Omental fat pad (tissue), 4 donors: ENCODE results near the gene ZNF155. TPM values are rescaled to one million over a fixed set of nuclear protein-coding genes. Genes with fewer than 3 reads are reported as not detected.

Source experiments
- ATAC-seq: fragments of 150-250 bp; one replicate; pipeline ENCODE4 v1.9.1; 2016; ENCODE audit warnings: mild to moderate bottlenecking, moderate library complexity; ENCODE audit not compliant: low FRiP score
- DNase-seq: peaks from one replicate; pipeline ENCODE4 v3.0.0-alpha.2; 2019; ENCODE audit warnings: low spot score
- small RNA-seq: library from RNA; depleted of rRNA; stranded (forward); fragments of <200 nt; gene quantifications from one replicate; pipeline ENCODE3, GENCODE V24; 2016
- total RNA-seq, 4 donors: library from RNA; depleted of rRNA; stranded (reverse); fragments of >200 nt; gene quantifications; one replicate each; pipeline ENCODE4 v1.1.0, GENCODE V29; 2016
- TF ChIP-seq, protein P1 (sequence below), 3 donors: fragments of 450-650 bp; IDR thresholded peaks; one replicate each; pipeline ENCODE4 v1.5.1; 2016 to 2017; ENCODE audit warnings: antibody characterized with exemption in 3 of 3, mild to moderate bottlenecking in 3 of 3, moderate library complexity in 2 of 3

Gene ZNF155
- total RNA-seq, 4 donors from 2014 or later = 5.0 to 8.2 (median 6.9) TPM

DNA sequence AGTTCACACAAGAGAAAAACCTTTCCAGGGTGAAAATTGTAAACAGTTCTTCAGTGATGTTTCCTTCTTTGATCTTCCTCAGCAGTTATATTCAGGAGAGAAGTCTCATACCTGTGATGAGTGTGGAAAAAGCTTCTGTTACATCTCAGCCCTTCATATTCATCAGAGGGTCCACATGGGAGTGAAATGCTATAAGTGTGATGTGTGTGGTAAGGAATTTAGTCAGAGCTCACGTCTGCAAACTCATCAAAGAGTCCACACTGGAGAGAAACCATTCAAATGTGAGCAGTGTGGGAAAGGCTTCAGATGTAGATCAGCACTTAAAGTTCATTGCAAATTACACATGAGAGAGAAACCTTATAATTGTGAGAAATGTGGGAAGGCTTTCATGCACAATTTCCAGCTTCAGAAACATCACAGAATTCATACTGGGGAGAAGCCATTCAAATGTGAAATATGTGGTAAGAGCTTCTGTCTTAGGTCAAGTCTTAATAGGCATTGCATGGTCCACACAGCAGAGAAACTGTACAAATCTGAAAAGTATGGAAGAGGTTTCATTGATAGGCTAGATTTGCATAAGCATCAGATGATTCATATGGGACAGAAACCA lies 48.1 kb downstream of the ZNF155 start:
- TF ChIP-seq, protein P1, sequence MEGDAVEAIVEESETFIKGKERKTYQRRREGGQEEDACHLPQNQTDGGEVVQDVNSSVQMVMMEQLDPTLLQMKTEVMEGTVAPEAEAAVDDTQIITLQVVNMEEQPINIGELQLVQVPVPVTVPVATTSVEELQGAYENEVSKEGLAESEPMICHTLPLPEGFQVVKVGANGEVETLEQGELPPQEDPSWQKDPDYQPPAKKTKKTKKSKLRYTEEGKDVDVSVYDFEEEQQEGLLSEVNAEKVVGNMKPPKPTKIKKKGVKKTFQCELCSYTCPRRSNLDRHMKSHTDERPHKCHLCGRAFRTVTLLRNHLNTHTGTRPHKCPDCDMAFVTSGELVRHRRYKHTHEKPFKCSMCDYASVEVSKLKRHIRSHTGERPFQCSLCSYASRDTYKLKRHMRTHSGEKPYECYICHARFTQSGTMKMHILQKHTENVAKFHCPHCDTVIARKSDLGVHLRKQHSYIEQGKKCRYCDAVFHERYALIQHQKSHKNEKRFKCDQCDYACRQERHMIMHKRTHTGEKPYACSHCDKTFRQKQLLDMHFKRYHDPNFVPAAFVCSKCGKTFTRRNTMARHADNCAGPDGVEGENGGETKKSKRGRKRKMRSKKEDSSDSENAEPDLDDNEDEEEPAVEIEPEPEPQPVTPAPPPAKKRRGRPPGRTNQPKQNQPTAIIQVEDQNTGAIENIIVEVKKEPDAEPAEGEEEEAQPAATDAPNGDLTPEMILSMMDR (IDR thresholded peaks at IDR 0.05) = no peak
- no peak for ATAC-seq

DNA sequence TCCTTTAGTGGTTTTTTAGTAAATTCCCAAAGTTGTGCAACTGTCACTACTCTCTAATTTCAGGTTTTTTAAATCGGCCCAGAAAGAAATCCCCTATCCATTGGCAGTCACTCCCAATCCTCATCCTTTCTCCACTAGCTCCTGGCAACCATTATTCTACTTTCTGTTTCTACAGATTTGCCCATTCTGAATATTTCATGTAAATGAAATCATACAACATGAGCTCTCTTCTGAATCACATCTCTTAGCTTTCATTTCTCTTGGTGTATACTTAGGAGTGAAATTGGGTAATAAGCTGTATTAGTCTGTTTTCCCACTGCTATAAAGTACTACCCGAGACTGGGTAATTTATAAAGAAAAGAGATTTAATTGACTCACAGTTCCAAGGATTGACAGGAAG lies 58.2 kb downstream of the ZNF155 start:
- TF ChIP-seq, protein P1 (IDR thresholded peaks at IDR 0.05) = no peak
- DNase-seq (no peak), ATAC-seq (no peak)

More for the DNA sequence above, 48.1 kb downstream of the ZNF155 start:
- no peak for DNase-seq

Small RNA genes within 50 kb of the gene (small RNA-seq; reads per million reads assigned to genes)
- gene AC006213.5 = not detected

Other genes starting within 250 kb of the ZNF155 start
- gene SMG9, start 229.2 kb upstream of the ZNF155 start, total RNA-seq = 10 to 100 TPM; 13.7 to 22.8 (median 15.5) TPM
- 10 to 100 TPM in 1 of 4 donors, 1 to 10 TPM in 2, under 1 TPM in 1; 0.74 to 19.1 (median 2.6) TPM for gene KCNN4, start 203.2 kb upstream of the ZNF155 start, total RNA-seq
- gene LYPD5, start 181.7 kb upstream of the ZNF155 start, total RNA-seq = 10 to 100 TPM in 1 of 4 donors, 1 to 10 TPM in 2, under 1 TPM in 1; 0.95 to 15.0 (median 2.4) TPM
- 10 to 100 TPM in 1 of 4 donors, 1 to 10 TPM in 3; 4.8 to 20.5 (median 7.3) TPM for gene ZNF283, start 156.9 kb upstream of the ZNF155 start, total RNA-seq
- 1 to 10 TPM in 2 of 4 donors, under 1 TPM in 2; 0.63 to 2.0 (median 1.3) TPM for gene ZNF404, start 100.2 kb upstream of the ZNF155 start, total RNA-seq
- 10 to 100 TPM in 2 of 4 donors, 1 to 10 TPM in 2; 5.4 to 17.2 (median 12.3) TPM for gene ZNF45, start 48.9 kb upstream of the ZNF155 start, total RNA-seq
- 1 to 10 TPM; 2.2 to 6.8 (median 4.0) TPM for gene ZNF221, start 33.0 kb upstream of the ZNF155 start, total RNA-seq
- 1 to 10 TPM; 1.7 to 5.7 (median 3.1) TPM for gene ZNF230, start 18.8 kb downstream of the ZNF155 start, total RNA-seq
- 1 to 10 TPM; 1.9 to 3.7 (median 2.2) TPM for gene ZNF222, start 41.2 kb downstream of the ZNF155 start, total RNA-seq
- gene ZNF223, start 67.8 kb downstream of the ZNF155 start, total RNA-seq = 1 to 10 TPM; 2.8 to 4.7 (median 3.1) TPM
- 1 to 10 TPM in 3 of 4 donors, under 1 TPM in 1; 0.65 to 3.0 (median 1.7) TPM for gene ZNF284, start 88.0 kb downstream of the ZNF155 start, total RNA-seq
- 10 to 100 TPM; 10.4 to 36.9 (median 17.5) TPM for gene ZNF224, start 110.2 kb downstream of the ZNF155 start, total RNA-seq
- gene ZNF225, start 129.2 kb downstream of the ZNF155 start, total RNA-seq = 1 to 10 TPM; 1.8 to 5.5 (median 2.7) TPM
- 10 to 100 TPM in 1 of 4 donors, 1 to 10 TPM in 3; 4.8 to 11.3 (median 8.4) TPM for gene ZNF234, start 157.4 kb downstream of the ZNF155 start, total RNA-seq
- 10 to 100 TPM in 3 of 4 donors, 1 to 10 TPM in 1; 9.5 to 18.6 (median 14.3) TPM for gene ZNF226, start 180.9 kb downstream of the ZNF155 start, total RNA-seq
- gene ZNF227, start 228.3 kb downstream of the ZNF155 start, total RNA-seq = 10 to 100 TPM in 2 of 4 donors, 1 to 10 TPM in 2; 6.6 to 17.7 (median 10.8) TPM